H1 (cell line): ENCODE measurements around the gene ESYT2. TPM values are rescaled to one million over a fixed set of nuclear protein-coding genes. Genes with fewer than 3 reads are reported as not detected.

Experiments
- CTCF ChIA-PET: fragments of 300-600 bp; sonication (Branson Sonifier 250); formaldehyde crosslinking; loops from one replicate; lab custom pipeline; 2021; ENCODE audit not compliant: partially characterized antibody; lab: Charles Lee
- POLR2A ChIA-PET: fragments of 300-600 bp; sonication (Branson Sonifier 250); formaldehyde crosslinking; loops from one replicate; lab custom pipeline; 2021; ENCODE audit warnings: inconsistent platforms; ENCODE audit not compliant: partially characterized antibody; lab: Charles Lee
- DNase-seq, 2 experiments: peaks; one replicate each; pipeline versions ENCODE4 v3.0.0 to v3.0.0-alpha.2; 2010 to 2022; ENCODE audit warnings: low spot score in 2 of 2, low read depth in 1 of 2, mixed read lengths in 1 of 2
- FAIRE-seq: peaks from 2 replicates; lab custom pipeline; 2011; peaks lifted over from hg19 to GRCh38; lab: Jason Lieb, UNC
- H2AFZ ChIP-seq: 2 replicates; pipeline ENCODE4 v1.8.1; 2012; ENCODE audit warnings: low read length, inconsistent platforms
- H2AK5ac ChIP-seq: 2 replicates; pipeline ENCODE4 v1.6.1; 2013; ENCODE audit warnings: low read depth, low read length
- H2BK120ac ChIP-seq: replicated peaks from 2 replicates; pipeline ENCODE3; 2013; ENCODE audit warnings: low read depth, low read length, inconsistent platforms
- H2BK12ac ChIP-seq: 2 replicates; pipeline ENCODE4 v1.6.1; 2013; ENCODE audit warnings: low read depth, low read length
- H2BK15ac ChIP-seq: 2 replicates; pipeline ENCODE4 v1.6.1; 2013; ENCODE audit warnings: low read length
- H2BK20ac ChIP-seq: 2 replicates; pipeline ENCODE4 v1.6.1; 2013; ENCODE audit warnings: low read length
- H2BK5ac ChIP-seq: 2 replicates; pipeline ENCODE4 v1.6.1; 2013; ENCODE audit warnings: low read depth, low read length
- H3K14ac ChIP-seq: 2 replicates; pipeline ENCODE4 v1.6.1; 2013; ENCODE audit warnings: inconsistent platforms; ENCODE audit not compliant: insufficient read length
- H3K18ac ChIP-seq: 2 replicates; pipeline ENCODE4 v1.6.1; 2013; ENCODE audit warnings: low read length; ENCODE audit errors: extremely low read depth
- H3K23ac ChIP-seq: 2 replicates; pipeline ENCODE4 v1.6.1; 2013; ENCODE audit warnings: inconsistent platforms; ENCODE audit not compliant: insufficient read length
- H3K23me2 ChIP-seq: 2 replicates; pipeline ENCODE4 v1.6.1; 2013; ENCODE audit warnings: low read depth, low read length
- H3K27ac ChIP-seq: 2 replicates; pipeline ENCODE4 v1.6.1; 2011; ENCODE audit warnings: low read depth, low read length, inconsistent platforms
- H3K27me3 ChIP-seq, 4 experiments: replicated peaks in 1 of 4; 1 replicate in 1 of 4; 2 replicates in 3 of 4; pipeline versions ENCODE4 v1.6.1 to v1.8.1; 2011 to 2013; ENCODE audit warnings: low read length in 3 of 4, mild to moderate bottlenecking in 3 of 4, inconsistent platforms in 2 of 4, mixed read lengths in 2 of 4, moderate library complexity in 1 of 4; ENCODE audit not compliant: control insufficient read depth in 3 of 4, insufficient read depth in 3 of 4; ENCODE audit errors: extremely low read depth in 1 of 4
- H3K36me3 ChIP-seq, 4 experiments: 2 replicates each; pipeline versions ENCODE4 v1.6.1 to v1.8.1; 2011 to 2013; ENCODE audit warnings: mild to moderate bottlenecking in 4 of 4, low read length in 3 of 4, moderate library complexity in 2 of 4, control low read depth in 1 of 4, inconsistent platforms in 1 of 4; ENCODE audit not compliant: insufficient read depth in 4 of 4, control insufficient read depth in 2 of 4
- H3K4ac ChIP-seq: replicated peaks from 2 replicates; pipeline ENCODE3; 2013; ENCODE audit warnings: low read length, low read depth, mixed read lengths, inconsistent platforms; ENCODE audit not compliant: insufficient read length
- H3K4me1 ChIP-seq, 4 experiments: replicated peaks in 1 of 4; 1 replicate in 1 of 4; 2 replicates in 3 of 4; pipeline versions ENCODE4 v1.6.1 to v1.8.1; 2011 to 2013; ENCODE audit warnings: low read length in 3 of 4, inconsistent platforms in 2 of 4, mixed read lengths in 1 of 4; ENCODE audit not compliant: insufficient read depth in 4 of 4, control insufficient read depth in 3 of 4
- H3K4me2 ChIP-seq, 2 experiments: 2 replicates each; pipeline versions ENCODE4 v1.6.1 to v1.8.1; 2011 to 2013; ENCODE audit warnings: low read depth in 2 of 2, low read length in 2 of 2, control low read depth in 1 of 2, inconsistent platforms in 1 of 2, mild to moderate bottlenecking in 1 of 2; ENCODE audit not compliant: insufficient read depth in 1 of 2
- H3K4me3 ChIP-seq, 4 experiments: fragments of 200-600, 300-600 bp in 1 of 4; sonication (generic), shearing (Covaris generic), sonication (Bioruptor Twin) in 1 of 4; 2 replicates each; pipeline versions ENCODE4 v1.5.1 to v1.8.1; 2011 to 2016; ENCODE audit warnings: low read length in 4 of 4, low read depth in 3 of 4, control low read depth in 2 of 4, inconsistent platforms in 2 of 4, mild to moderate bottlenecking in 2 of 4, mixed read lengths in 1 of 4, moderate library complexity in 1 of 4; ENCODE audit not compliant: insufficient read depth in 2 of 4; ENCODE audit errors: extremely low read depth in 1 of 4
- H3K56ac ChIP-seq: replicated peaks from 2 replicates; pipeline ENCODE3; 2013; ENCODE audit warnings: low read depth, mild to moderate bottlenecking, mixed read lengths, low read length, inconsistent platforms; ENCODE audit not compliant: insufficient read length
- H3K79me1 ChIP-seq: 2 replicates; pipeline ENCODE4 v1.6.1; 2013; ENCODE audit warnings: low read depth, low read length, control low read depth
- H3K79me2 ChIP-seq, 2 experiments: 2 replicates each; pipeline versions ENCODE4 v1.6.1 to v1.8.1; 2012 to 2013; ENCODE audit warnings: low read length in 2 of 2, mild to moderate bottlenecking in 2 of 2, inconsistent platforms in 1 of 2; ENCODE audit not compliant: insufficient read depth in 2 of 2, control insufficient read depth in 1 of 2
- H3K9ac ChIP-seq, 4 experiments: replicated peaks in 1 of 4; 1 replicate in 1 of 4; 2 replicates in 3 of 4; pipeline versions ENCODE4 v1.6.1 to v1.8.1; 2011 to 2013; ENCODE audit warnings: low read depth in 3 of 4, low read length in 3 of 4, control low read depth in 2 of 4, mild to moderate bottlenecking in 2 of 4, moderate library complexity in 2 of 4, inconsistent platforms in 1 of 4; ENCODE audit errors: extremely low read depth in 1 of 4
- H3K9me3 ChIP-seq, 2 experiments: 2 replicates each; pipeline versions ENCODE4 v1.6.1 to v1.8.1; 2012 to 2013; ENCODE audit warnings: mild to moderate bottlenecking in 2 of 2, moderate library complexity in 2 of 2, control low read depth in 1 of 2, inconsistent platforms in 1 of 2, low read depth in 1 of 2, low read length in 1 of 2, mixed read lengths in 1 of 2; ENCODE audit not compliant: insufficient read depth in 2 of 2
- H4K20me1 ChIP-seq, 2 experiments: replicated peaks in 1 of 2; 2 replicates each; pipeline versions ENCODE3 to v1.8.1; 2011 to 2013; ENCODE audit warnings: inconsistent platforms in 2 of 2, low read length in 2 of 2, mild to moderate bottlenecking in 1 of 2; ENCODE audit not compliant: insufficient read depth in 2 of 2, control insufficient read depth in 1 of 2
- H4K5ac ChIP-seq: 2 replicates; pipeline ENCODE4 v1.6.1; 2013; ENCODE audit warnings: low read length, low read depth, mixed read lengths, inconsistent platforms; ENCODE audit not compliant: insufficient read length
- H4K8ac ChIP-seq: 2 replicates; pipeline ENCODE4 v1.8.0; 2013; ENCODE audit warnings: mild to moderate bottlenecking, moderate library complexity, low read length, inconsistent platforms; ENCODE audit not compliant: insufficient read depth; ENCODE audit errors: extremely low read depth
- H4K91ac ChIP-seq: replicated peaks from 2 replicates; pipeline ENCODE3; 2013; ENCODE audit warnings: low read length, mixed read lengths, inconsistent platforms; ENCODE audit not compliant: insufficient read length
- CTCF ChIP-seq, 3 experiments: IDR thresholded peaks; 1 replicate in 2 of 3; 2 replicates in 1 of 3; pipeline versions ENCODE4 v1.5.1 to v1.6.1; 2011; ENCODE audit warnings: low read length in 3 of 3, mild to moderate bottlenecking in 3 of 3, inconsistent platforms in 2 of 3, low read depth in 1 of 3, moderate library complexity in 1 of 3; ENCODE audit not compliant: insufficient read depth in 1 of 3; ENCODE audit errors: control extremely low read depth in 1 of 3
- POLR2AphosphoS5 ChIP-seq: IDR thresholded peaks from 2 replicates; pipeline ENCODE4 v1.6.1; 2011; ENCODE audit warnings: low read depth, low read length
- SP4 ChIP-seq: IDR thresholded peaks from 2 replicates; pipeline ENCODE4 v1.6.1; 2012; ENCODE audit warnings: low read length, inconsistent platforms
- TBP ChIP-seq: IDR thresholded peaks from 2 replicates; pipeline ENCODE4 v1.6.1; 2011; ENCODE audit warnings: low read depth, low read length, improper control_type of control experiment
- WGBS, 2 experiments: shearing (Covaris generic) in 1 of 2; methylation state at CpG; one replicate each; pipeline versions ENCODE4 v1.1.6 to v1.1.7; 2013 to 2015; ENCODE audit warnings: low lambda C conversion rate in 2 of 2, mixed read lengths in 2 of 2, inconsistent platforms in 1 of 2, low coverage in 1 of 2, missing lambda C conversion rate in 1 of 2; ENCODE audit not compliant: insufficient replicate concordance in 2 of 2, insufficient coverage in 1 of 2, insufficient read length in 1 of 2; ENCODE audit errors: extremely low coverage in 1 of 2, missing lambda C conversion rate in 1 of 2; 5-methylcytosine and 5-hydroxymethylcytosine counted together
- polyA plus RNA-seq, 7 experiments: library from polyadenylated mRNA; depleted of rRNA in 3 of 7; stranded (reverse) in 5 of 7; unstranded in 2 of 7; fragments of >200 nt in 5 of 7; fragments of 200-250 nt in 2 of 7; gene quantifications; 1 replicate in 5 of 7; 2 replicates in 1 of 7; 4 replicates in 1 of 7; pipeline versions ENCODE4 v1.2.1 to v1.2.3, GENCODE V29; 2011 to 2013; ENCODE audit warnings: missing spikeins in 2 of 7, mixed read lengths in 2 of 7
- total RNA-seq: library from RNA; stranded (reverse); fragmentation: NEBNext Ultra II Directional; extraction: Animal tissue kit (Norgen Biotek cat#: 25700); gene quantifications from 2 replicates; pipeline ENCODE4 v1.2.1, GENCODE V29; 2021

The ESYT2 gene
- total and polyA plus RNA-seq, 2 of the 8 experiments (the other 6 are each of a cell fraction or from before 2014, with no cell fraction given), result 27.0 to 37.5 TPM

DNA sequence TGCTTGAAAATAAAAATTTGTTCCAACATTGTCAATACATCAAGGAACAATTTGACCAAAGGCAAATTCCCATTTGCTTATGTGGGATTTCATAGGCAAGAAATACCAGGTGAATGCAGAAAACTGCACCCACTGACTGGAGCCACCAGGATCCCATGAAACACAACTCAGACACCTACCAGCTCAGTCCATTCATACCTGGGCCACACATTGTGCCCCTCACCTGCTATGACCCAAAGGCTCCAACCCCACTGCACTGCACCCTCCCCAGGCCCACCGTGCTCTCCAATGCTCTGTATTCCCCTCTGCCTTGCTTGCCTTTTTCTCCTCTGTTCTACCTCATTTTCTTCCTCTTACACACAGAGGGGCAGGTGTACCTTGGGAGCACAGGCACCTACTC lies 130.0 kb downstream of the ESYT2 start:
- Histone ChIP-seq H4K91ac (no peak overlapping the region), H4K5ac (no peak overlapping the region), H3K4me1 (peaks cover 4 to 18% (median 11%) of the 10 kb centered on the region in 4 experiments; a peak in 5 of 7 replicates), H3K23me2 (peaks cover 6% of the 10 kb centered on the region; the same call in 1 of the 2 replicates), H3K4me2 (no peak overlapping the region), H3K9ac (no peak overlapping the region), H3K9me3 (no peaks in the 10 kb centered on the region), H2BK5ac (no peak overlapping the region), H2AK5ac (no peak overlapping the region), H3K79me1 (peaks cover 15% of the 10 kb centered on the region), H2BK20ac (no peak overlapping the region), H3K36me3 (peaks cover 13 to 59% (median 50%) of the 10 kb centered on the region in 4 experiments), H2AFZ (no peak overlapping the region), H4K8ac (no peak overlapping the region), H3K4ac (no peak overlapping the region), H3K23ac (no peak overlapping the region), H2BK12ac (no peak overlapping the region), H3K18ac (no peak overlapping the region), H3K27ac (no peak overlapping the region), H3K27me3 (no peaks in the 10 kb centered on the region), H3K79me2 (peaks cover 20 to 97% of the 10 kb centered on the region in 2 experiments), H4K20me1 (peaks cover 19 to 20% of the 10 kb centered on the region in 2 experiments), H2BK120ac (no peak overlapping the region), H3K14ac (no peak overlapping the region), H3K4me3 (no peak overlapping the region), H3K56ac (no peak overlapping the region), H2BK15ac (no peak overlapping the region)
- 0% methylated on average over 1 of the region's 1 CpG; no CpG with 5 or more reads in 1 of the 2 experiments for whole genome bisulfite sequencing, 2 experiments
- no peak for FAIRE-seq
- TF ChIP-seq CTCF (IDR thresholded peaks at IDR 0.05; ENCODE audit: control extremely low read depth in 1 of 3, insufficient read depth in 1 of 3, low read depth in 1 of 3, low read length in 3 of 3), result no peak
- TF ChIP-seq POLR2AphosphoS5, result no peak
- TF ChIP-seq TBP, result no peak
- no peak for TF ChIP-seq SP4
- ChIA-PET CTCF (interaction anchor here (0.7 to 4.2 kb wide), 9 partner anchors 10 to 278 kb away, joined by 3 to 25 read pairs (median 3); no protein-coding TSS in a partner anchor), POLR2A (no interaction called here)
- DNase-seq, result no peak
